Vagina (tissue), 2 donors: ENCODE data around the gene TOMM40.

ENCODE experiments used
- CTCF ChIP-seq, 3 experiments: fragments of 450-650 bp in 2 of 3; fragments of 200-600 bp in 1 of 3; sonication (generic) in 1 of 3; IDR thresholded peaks; one replicate each; pipeline ENCODE4 v1.5.1; 2017 to 2019; ENCODE audit warnings: antibody characterized with exemption in 3 of 3, mild to moderate bottlenecking in 2 of 3, moderate library complexity in 2 of 3
- POLR2A ChIP-seq, 2 donors: fragments of 450-650 bp; IDR thresholded peaks; one replicate each; pipeline ENCODE4 v1.6.1; 2017; ENCODE audit warnings: antibody characterized with exemption in 2 of 2, mild to moderate bottlenecking in 2 of 2, moderate library complexity in 2 of 2
- POLR2AphosphoS5 ChIP-seq, 2 donors: sonication (generic); formaldehyde crosslinking; IDR thresholded peaks; one replicate each; pipeline ENCODE4 v1.9.0; 2017; ENCODE audit warnings: antibody characterized with exemption in 2 of 2, mild to moderate bottlenecking in 2 of 2, low read depth in 1 of 2; ENCODE audit not compliant: insufficient read depth in 1 of 2

GRCh38 chr19:44909775-44910174 lies 18.7 kb downstream of the TOMM40 start:
- TF ChIP-seq POLR2A (IDR thresholded peaks at IDR 0.05) (no peak), CTCF (IDR thresholded peaks at IDR 0.05) (no peak), POLR2AphosphoS5 (IDR thresholded peaks at IDR 0.05; ENCODE audit: insufficient read depth in 1 of 2, low read depth in 1 of 2) (no peak)
